H1 (cell line): ENCODE measurements around the gene MED12L.

Experiments used
- GTF2F1 ChIP-seq: IDR thresholded peaks from 2 replicates; pipeline ENCODE4 v1.6.1; 2012; ENCODE audit warnings: low read depth, low read length, improper control_type of control experiment, borderline replicate concordance
- KDM1A ChIP-seq: fragments of 200-600, 300-600 bp; sonication (generic); IDR thresholded peaks from 2 replicates; pipeline ENCODE4 v1.7.1; 2016; ENCODE audit warnings: mild to moderate bottlenecking, low read length, borderline replicate concordance
- POLR2A ChIP-seq, 2 experiments: IDR thresholded peaks; 1 replicate in 1 of 2; 2 replicates in 1 of 2; pipeline ENCODE4 v1.6.1; 2011; ENCODE audit warnings: low read depth in 2 of 2, low read length in 2 of 2, mild to moderate bottlenecking in 2 of 2; ENCODE audit errors: control extremely low read depth in 1 of 2

DNA sequence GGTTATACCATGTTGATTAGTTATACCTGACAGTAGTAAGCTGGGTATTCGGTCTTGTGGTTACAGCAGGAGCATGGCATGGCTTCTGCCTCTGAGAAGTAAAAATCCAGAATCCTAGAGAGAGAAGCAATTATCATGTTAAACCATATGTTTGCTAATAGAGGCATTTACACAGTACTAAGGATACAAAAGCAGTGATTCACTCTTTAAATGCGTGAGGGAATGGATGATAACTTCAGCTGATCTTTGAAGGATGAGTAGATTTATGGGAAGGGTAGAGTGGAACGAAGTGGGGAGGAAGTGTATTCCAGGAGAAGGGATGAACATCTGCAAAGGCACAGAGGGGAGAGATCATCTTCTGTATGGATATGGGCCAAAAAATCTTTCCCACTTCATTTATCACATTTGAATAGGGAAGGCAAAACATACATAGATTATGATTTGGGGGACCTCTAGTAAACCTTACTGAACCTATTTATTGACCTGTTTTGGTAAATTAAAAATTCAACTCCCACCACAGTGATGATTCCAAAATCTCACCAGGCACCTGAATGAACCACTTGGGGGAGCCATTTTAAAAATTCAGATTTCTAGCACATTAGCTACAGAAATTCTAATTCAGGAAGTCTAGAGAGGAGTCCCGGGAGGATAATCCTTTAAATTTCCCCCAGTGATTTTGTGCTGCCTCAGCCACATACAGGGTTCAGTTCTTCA lies 340.3 kb downstream of the MED12L start:
- TF ChIP-seq KDM1A (no peak), POLR2A (IDR thresholded peaks at IDR 0.05; ENCODE audit: control extremely low read depth in 1 of 2, low read depth in 2 of 2, low read length in 2 of 2) (no peak), GTF2F1 (no peak)
